Neural progenitor cell (in vitro differentiated cells): ENCODE measurements around the gene TMEM95. TPM values are rescaled to one million over a fixed set of nuclear protein-coding genes. Genes with fewer than 3 reads are reported as not detected.
A peak's percentile ranks its signal among the peaks of the same experiment; 100 is the strongest.
"Not testable (repeated sequence)": the region's sequence is repeated elsewhere in the genome, so short reads cannot be mapped to it uniquely, and the experiment has no call there.

Experiments used
- DNase-seq: peaks from one replicate; pipeline ENCODE4 v3.0.0-alpha.2; 2016; ENCODE audit warnings: low spot score
- H2AFZ ChIP-seq: fragments of 200-600 bp; sonication (generic); replicated peaks from 2 replicates; pipeline ENCODE4 v1.6.1; 2016; ENCODE audit warnings: antibody characterized with exemption
- H3F3A ChIP-seq: fragments of 200-600 bp; sonication (generic); 2 replicates; pipeline ENCODE4 v1.6.1; 2016; ENCODE audit warnings: antibody characterized with exemption, low read depth
- H3K27ac ChIP-seq: fragments of 200-600 bp; sonication (generic); 2 replicates; pipeline ENCODE4 v1.5.1; 2016; ENCODE audit warnings: mild to moderate bottlenecking
- H3K27me3 ChIP-seq: fragments of 200-600 bp; sonication (generic); 2 replicates; pipeline ENCODE4 v1.6.1; 2016; ENCODE audit warnings: mild to moderate bottlenecking, moderate library complexity
- H3K36me3 ChIP-seq: fragments of 200-600 bp; sonication (generic); 2 replicates; pipeline ENCODE4 v1.5.1; 2016
- H3K4me1 ChIP-seq: fragments of 200-600 bp; sonication (generic); 2 replicates; pipeline ENCODE4 v1.6.1; 2016; ENCODE audit warnings: mixed run types
- H3K4me2 ChIP-seq: fragments of 200-600 bp; sonication (generic); 2 replicates; pipeline ENCODE4 v1.6.1; 2016
- H3K4me3 ChIP-seq: fragments of 200-600 bp; sonication (generic); 2 replicates; pipeline ENCODE4 v1.5.1; 2016
- H3K79me2 ChIP-seq: fragments of 200-600 bp; sonication (generic); 2 replicates; pipeline ENCODE4 v1.6.1; 2016; ENCODE audit warnings: low read depth
- H3K9ac ChIP-seq: fragments of 200-600 bp; sonication (generic); 2 replicates; pipeline ENCODE4 v1.6.1; 2016
- H3K9me3 ChIP-seq: fragments of 200-600 bp; sonication (generic); 2 replicates; pipeline ENCODE4 v1.5.1; 2016; ENCODE audit warnings: low read depth
- H4K20me1 ChIP-seq: fragments of 200-600 bp; sonication (generic); 2 replicates; pipeline ENCODE4 v1.6.1; 2016; ENCODE audit warnings: low read depth
- H3K27ac Mint-ChIP-seq: 3 replicates; pipeline ENCODE4 v1.8.0; 2021; ENCODE audit warnings: mixed read lengths
- H3K27me3 Mint-ChIP-seq: 2 replicates; pipeline ENCODE4 v1.8.0; 2022; ENCODE audit warnings: low read depth, mild to moderate bottlenecking, inconsistent platforms, moderate library complexity, mixed read lengths; ENCODE audit not compliant: insufficient read depth
- H3K36me3 Mint-ChIP-seq: 3 replicates; pipeline ENCODE4 v1.8.0; 2021; ENCODE audit warnings: mixed read lengths
- H3K4me1 Mint-ChIP-seq: 3 replicates; pipeline ENCODE4 v1.8.0; 2021; ENCODE audit warnings: mixed read lengths
- H3K4me3 Mint-ChIP-seq: 3 replicates; pipeline ENCODE4 v1.8.0; 2021; ENCODE audit warnings: mild to moderate bottlenecking, moderate library complexity, mixed read lengths
- H3K9me3 Mint-ChIP-seq: 3 replicates; pipeline ENCODE4 v1.8.0; 2020; ENCODE audit warnings: mixed read lengths
- CTCF ChIP-seq: fragments of 200-600 bp; sonication (generic); IDR thresholded peaks from 2 replicates; pipeline ENCODE4 v1.5.1; 2017; ENCODE audit warnings: antibody characterized with exemption, mild to moderate bottlenecking
- EZH2 ChIP-seq: fragments of 200-600 bp; sonication (generic); IDR thresholded peaks from 2 replicates; pipeline ENCODE4 v1.6.1; 2017; ENCODE audit warnings: antibody characterized with exemption, mild to moderate bottlenecking, moderate library complexity
- EZH2phosphoT487 ChIP-seq: fragments of 200-600 bp; sonication (generic); IDR thresholded peaks from 2 replicates; pipeline ENCODE4 v1.6.1; 2017; ENCODE audit warnings: antibody characterized with exemption
- total RNA-seq: library from RNA; depleted of rRNA; stranded (reverse); fragments of >200 nt; gene quantifications from 2 replicates; pipeline ENCODE4 v1.2.3, GENCODE V29; 2015; ENCODE audit warnings: low replicate concordance

The TMEM95 gene
- total RNA-seq, 1 donor from 2014 or later: not detected

- peaks cover 14% of the 10 kb centered on the region for H3F3A ChIP-seq
- H3K79me2 ChIP-seq: no peaks in the 10 kb centered on the region
- no peaks in the 10 kb centered on the region for H3K36me3 ChIP-seq
- no peak overlapping the region for H3K27ac Mint-ChIP-seq
- H3K9me3 Mint-ChIP-seq: no peaks in the 10 kb centered on the region
- no peaks in the 10 kb centered on the region for H3K36me3 Mint-ChIP-seq
- peak overlapping the region; percentile 73 for H2AFZ ChIP-seq
- H3K9ac ChIP-seq: no peak overlapping the region
- peak overlapping the region; percentile 41 for H3K4me3 Mint-ChIP-seq
- peaks cover 4% of the 10 kb centered on the region for H3K27me3 Mint-ChIP-seq
- no peak for TF ChIP-seq CTCF
- no peaks in the 10 kb centered on the region for H3K27me3 ChIP-seq
- H3K4me1 ChIP-seq: no peaks in the 10 kb centered on the region
- no peak overlapping the region for H3K27ac ChIP-seq
- H4K20me1 ChIP-seq: no peaks in the 10 kb centered on the region
- DNase-seq: no peak
- H3K9me3 ChIP-seq: no peaks in the 10 kb centered on the region
- H3K4me1 Mint-ChIP-seq: peaks cover 36% of the 10 kb centered on the region
- peak overlapping the region; percentile 51 for H3K4me2 ChIP-seq
- no peak overlapping the region for H3K4me3 ChIP-seq
Measured at GRCh38 chr17:7356756-7357155, 1.8 kb downstream of the TMEM95 start.

GRCh38 chr17:7357381-7357780 lies 2.4 kb downstream of the TMEM95 start:
- no peak overlapping the region for H3K4me2 ChIP-seq
- H3K27me3 Mint-ChIP-seq: peaks cover 6% of the 10 kb centered on the region
- H3K9ac ChIP-seq: no peak overlapping the region
- H3K9me3 ChIP-seq: no peaks in the 10 kb centered on the region
- no peak overlapping the region for H3K4me3 ChIP-seq
- no peak overlapping the region for H3K4me3 Mint-ChIP-seq
- peaks cover 8% of the 10 kb centered on the region for H3F3A ChIP-seq
- H3K4me1 ChIP-seq: no peaks in the 10 kb centered on the region
- no peaks in the 10 kb centered on the region for H3K79me2 ChIP-seq
- no peaks in the 10 kb centered on the region for H3K36me3 Mint-ChIP-seq
- peaks cover 35% of the 10 kb centered on the region for H3K4me1 Mint-ChIP-seq
- no peaks in the 10 kb centered on the region for H3K9me3 Mint-ChIP-seq
- no peaks in the 10 kb centered on the region for H4K20me1 ChIP-seq
- DNase-seq: no peak
- H3K27ac Mint-ChIP-seq: no peak overlapping the region
- no peak overlapping the region for H3K27ac ChIP-seq
- H3K27me3 ChIP-seq: no peaks in the 10 kb centered on the region
- no peak overlapping the region for H2AFZ ChIP-seq
- TF ChIP-seq EZH2phosphoT487 (no peak), EZH2 (no peak), CTCF (no peak)
- no peaks in the 10 kb centered on the region for H3K36me3 ChIP-seq

- no peaks in the 10 kb centered on the region for H3K36me3 Mint-ChIP-seq
- H3K9me3 Mint-ChIP-seq: no peaks in the 10 kb centered on the region
- Histone ChIP-seq H3K27me3 (no peaks in the 10 kb centered on the region), H3K27ac (no peak overlapping the region), H3K4me1 (no peaks in the 10 kb centered on the region), H3K4me2 (no peak overlapping the region), H3K36me3 (no peaks in the 10 kb centered on the region), H3K9ac (no peak overlapping the region), H4K20me1 (no peaks in the 10 kb centered on the region), H2AFZ (no peak overlapping the region), H3K9me3 (no peaks in the 10 kb centered on the region), H3K79me2 (no peaks in the 10 kb centered on the region), H3K4me3 (no peak overlapping the region), H3F3A (no peaks in the 10 kb centered on the region)
- no peak for TF ChIP-seq EZH2
- no peak for TF ChIP-seq CTCF
- no peak for TF ChIP-seq EZH2phosphoT487
- no peak overlapping the region for H3K27ac Mint-ChIP-seq
- no peak overlapping the region for H3K4me3 Mint-ChIP-seq
- DNase-seq: no peak
- no peaks in the 10 kb centered on the region for H3K4me1 Mint-ChIP-seq
- H3K27me3 Mint-ChIP-seq: peaks cover 4% of the 10 kb centered on the region
Measured at GRCh38 chr17:7361906-7362305, 7.0 kb downstream of the TMEM95 start.

- Histone ChIP-seq H3K79me2 (no peaks in the 10 kb centered on the region), H3K36me3 (no peaks in the 10 kb centered on the region), H3K9me3 (no peaks in the 10 kb centered on the region), H3K27ac (no peak overlapping the region), H3K27me3 (no peaks in the 10 kb centered on the region), H2AFZ (no peak overlapping the region), H4K20me1 (no peaks in the 10 kb centered on the region), H3K4me1 (no peaks in the 10 kb centered on the region), H3K4me3 (no peak overlapping the region), H3K9ac (no peak overlapping the region), H3K4me2 (no peak overlapping the region), H3F3A (no peaks in the 10 kb centered on the region)
- no peak overlapping the region for H3K27ac Mint-ChIP-seq
- H3K36me3 Mint-ChIP-seq: no peaks in the 10 kb centered on the region
- H3K4me3 Mint-ChIP-seq: no peak overlapping the region
- H3K27me3 Mint-ChIP-seq: peaks cover 4% of the 10 kb centered on the region
- no peak for DNase-seq
- H3K4me1 Mint-ChIP-seq: peaks cover 3% of the 10 kb centered on the region
- TF ChIP-seq EZH2 (no peak), CTCF (no peak), EZH2phosphoT487 (no peak)
- no peaks in the 10 kb centered on the region for H3K9me3 Mint-ChIP-seq
Measured at GRCh38 chr17:7363311-7363710, 8.4 kb downstream of the TMEM95 start.

- H3K36me3 Mint-ChIP-seq, H3K79me2 ChIP-seq, H3K27ac Mint-ChIP-seq, H2AFZ ChIP-seq, H3F3A ChIP-seq, H3K9me3 ChIP-seq, DNase-seq, H3K27me3 ChIP-seq, H3K36me3 ChIP-seq, H3K4me1 ChIP-seq, H3K4me2 ChIP-seq, H3K27ac ChIP-seq, H3K27me3 Mint-ChIP-seq, H3K4me3 Mint-ChIP-seq, H4K20me1 ChIP-seq, H3K9me3 Mint-ChIP-seq, H3K4me3 ChIP-seq, H3K4me1 Mint-ChIP-seq, H3K9ac ChIP-seq: not testable (repeated sequence)
Measured at GRCh38 chr17:7365963-7366362, 11.0 kb downstream of the TMEM95 start.
